SKM-1 (cell line): Measurements from ENCODE around the gene COMP.
A peak's percentile ranks its signal among the peaks of the same experiment; 100 is the strongest.
"Not testable (repeated sequence)": the region's sequence is repeated elsewhere in the genome, so short reads cannot be mapped to it uniquely, and the experiment has no call there.

ENCODE experiments used
- DNase-seq: peaks from one replicate; lab custom pipeline; 2025; ENCODE audit not compliant: unreplicated experiment; lab: John Stamatoyannopoulos, UW

The COMP gene

GRCh38 chr19:18790566-18791314, at the start of gene COMP:
COMP (minus strand) TSS chr19:18791305; CDS start chr19:18791269, 36 bp downstream.
- no peak for DNase-seq

DNA sequence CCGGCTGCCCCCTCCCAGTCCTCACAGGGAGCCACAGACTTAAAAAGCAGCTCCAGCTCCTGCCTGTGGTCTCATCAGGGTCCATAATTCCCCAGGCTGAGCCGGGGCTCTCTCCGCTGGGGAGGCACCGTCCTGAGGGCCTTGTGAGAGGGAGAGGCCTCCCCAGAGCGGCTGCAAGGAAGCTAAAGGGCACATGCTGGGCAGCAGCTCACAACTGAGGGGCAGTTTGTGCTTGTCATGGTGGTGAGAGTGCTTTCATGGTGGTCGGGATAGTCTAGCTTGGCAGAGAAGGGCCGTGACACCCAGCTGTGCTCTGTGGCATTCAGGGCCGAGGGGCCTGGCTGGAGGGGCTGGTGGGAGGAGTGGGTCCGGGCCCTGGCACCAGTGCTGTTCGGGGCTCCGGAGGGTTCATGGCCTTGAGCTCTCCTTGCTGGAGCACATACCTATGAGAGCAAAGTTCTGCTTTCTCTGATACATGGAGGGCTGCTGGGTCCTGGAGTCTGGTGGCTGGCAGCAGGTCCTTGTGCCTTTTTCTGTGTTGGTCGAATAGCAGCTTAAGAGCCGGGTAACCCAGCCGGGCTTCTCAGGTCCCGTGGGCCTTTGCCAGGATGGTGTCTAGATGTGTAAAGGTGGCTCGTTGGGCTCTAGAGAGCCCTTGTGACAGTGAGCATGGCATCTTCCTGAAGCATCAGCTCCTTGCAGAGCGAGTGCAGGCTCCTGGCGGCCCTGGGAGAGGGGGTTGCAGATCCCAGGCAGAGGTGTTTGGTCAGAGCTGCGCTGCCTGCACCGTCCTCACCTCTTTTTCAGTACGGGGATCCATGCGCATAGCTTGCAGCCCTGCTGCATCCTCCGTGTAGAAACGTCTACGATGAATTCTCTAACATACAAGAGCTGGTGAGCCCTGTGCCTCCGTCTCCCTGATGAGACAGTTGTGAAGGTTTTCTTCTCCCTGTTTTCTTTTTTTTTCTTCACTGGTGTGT, 49.5 kb upstream of the COMP start:
- DNase-seq = no peak

GRCh38 chr19:18839465-18840287, 48.6 kb upstream of the COMP start:
- DNase-seq = no peak

DNA sequence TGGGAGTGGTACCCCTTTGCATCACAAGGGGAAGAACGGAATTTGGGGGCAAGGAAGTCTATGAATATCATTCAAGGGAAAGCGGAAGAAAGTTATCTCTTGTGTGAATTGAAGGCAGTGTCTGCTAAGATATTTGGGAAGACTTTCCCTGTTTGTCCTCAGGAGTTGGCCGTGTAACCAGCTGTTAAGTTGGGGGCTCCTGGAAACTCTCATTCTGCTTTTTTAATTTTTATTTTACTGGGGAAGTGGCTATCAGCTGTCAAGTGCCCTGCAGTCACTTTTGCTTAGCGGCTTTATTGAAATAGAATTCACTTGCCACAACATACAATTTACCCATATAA, 43.5 kb upstream of the COMP start:
- DNase-seq = no peak

DNA sequence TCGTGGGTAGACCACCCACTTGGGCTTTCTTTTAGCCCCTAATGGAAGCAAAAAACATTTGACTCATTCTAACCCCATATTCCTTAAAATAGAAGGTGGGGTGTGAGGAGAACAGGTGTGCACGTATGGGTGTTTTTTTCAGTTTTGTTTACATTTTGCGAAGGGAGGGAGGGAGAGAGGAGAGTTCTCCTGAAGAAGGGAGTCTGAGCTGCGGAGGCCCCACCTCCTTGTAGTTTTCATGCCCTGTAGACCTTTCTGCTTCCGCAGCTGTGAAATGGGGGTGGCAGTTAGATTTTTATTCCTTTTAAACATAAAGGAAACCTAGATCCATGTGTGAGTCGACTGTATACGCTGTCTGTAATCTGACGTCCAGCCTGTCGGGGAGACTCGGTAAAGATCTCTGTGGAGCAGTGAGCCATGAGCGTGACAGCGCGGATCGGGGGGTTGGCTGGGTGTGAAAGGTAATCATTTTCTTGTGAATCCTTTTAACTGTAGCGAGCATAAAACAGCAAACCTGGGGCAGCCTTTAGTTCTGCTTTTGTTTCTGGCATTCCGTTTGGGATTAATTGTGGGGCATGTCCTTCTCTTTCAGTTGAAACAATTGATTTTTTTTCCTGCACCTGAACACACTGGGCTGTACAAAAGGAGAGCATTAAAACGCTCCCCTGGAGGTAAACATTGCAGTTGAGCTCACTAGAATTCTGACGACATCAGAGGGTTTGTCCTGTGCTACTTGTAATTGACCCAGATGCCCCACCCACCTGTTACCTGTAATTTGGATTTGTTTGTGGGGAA, 42.9 kb upstream of the COMP start:
- DNase-seq = no peak

GRCh38 chr19:18833141-18833476, 42.0 kb upstream of the COMP start:
- no peak for DNase-seq

GRCh38 chr19:18832306-18833140, 41.4 kb upstream of the COMP start:
- no peak for DNase-seq

DNA sequence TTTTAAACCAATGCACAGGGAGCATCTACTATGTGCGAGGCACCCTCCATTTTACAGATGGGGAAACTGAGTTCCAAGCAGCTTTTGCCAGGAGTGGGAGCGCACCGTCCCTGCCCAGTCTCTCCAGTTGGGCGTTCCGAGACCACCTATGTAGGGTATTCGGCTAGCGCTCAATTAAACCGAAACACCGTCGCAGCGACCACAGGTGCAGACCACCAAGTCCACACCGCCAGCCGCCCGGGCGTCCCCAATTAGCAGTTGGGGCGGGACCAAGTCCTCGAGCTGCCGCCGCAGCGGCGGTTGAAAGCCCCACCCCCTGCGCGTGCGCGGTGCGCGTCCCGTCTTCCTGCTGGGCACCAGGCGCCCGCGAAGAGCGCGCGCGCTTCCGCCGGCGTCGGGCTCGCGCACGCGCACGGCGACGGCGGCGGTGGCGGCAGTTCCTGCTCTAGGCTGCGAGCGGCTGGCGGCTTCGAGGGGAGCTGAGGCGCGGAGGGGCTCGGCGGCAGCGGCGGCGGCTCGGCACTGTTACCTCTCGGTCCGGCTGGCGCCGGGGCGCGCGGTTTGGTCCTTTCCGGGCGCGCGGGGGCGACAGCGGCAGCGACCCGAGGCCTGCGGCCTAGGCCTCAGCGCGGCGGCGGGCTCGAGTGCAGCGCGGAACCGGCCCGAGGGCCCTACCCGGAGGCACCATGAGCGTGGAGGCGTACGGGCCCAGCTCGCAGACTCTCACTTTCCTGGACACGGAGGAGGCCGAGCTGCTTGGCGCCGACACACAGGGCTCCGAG, 40.6 kb upstream of the COMP start, which contains the start of gene UPF1:
UPF1 (plus strand) TSS at position 436 of the 782 bp plus-strand sequence; CDS start at position 687, 251 bp downstream.
- DNase-seq = peak; percentile 56

- no peak for DNase-seq
These were observed 39.4 kb upstream of the COMP start for GRCh38 chr19:18830488-18830887.

DNA sequence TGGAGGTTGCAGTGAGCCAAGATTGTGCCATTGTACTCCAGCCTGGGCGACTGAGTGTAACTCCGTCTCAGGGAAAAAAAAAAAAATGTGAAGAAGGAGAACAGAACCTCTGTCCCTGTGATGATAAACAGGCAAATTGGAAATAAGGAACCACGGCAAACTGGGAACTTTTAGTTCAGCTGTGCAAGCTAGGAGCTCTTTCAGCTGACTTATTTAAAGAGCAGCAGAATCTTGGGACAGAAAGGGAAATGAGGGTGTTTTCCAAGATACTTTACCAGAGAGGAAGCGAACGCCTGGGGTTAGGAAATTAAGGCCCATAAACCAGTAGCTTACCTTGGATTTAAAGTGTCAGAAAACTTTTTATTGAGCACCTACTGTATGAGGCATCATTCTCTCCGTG, 37.7 kb upstream of the COMP start:
- no peak for DNase-seq

- no peak for DNase-seq
These were observed 26.5 kb upstream of the COMP start for GRCh38 chr19:18817574-18817973.

DNA sequence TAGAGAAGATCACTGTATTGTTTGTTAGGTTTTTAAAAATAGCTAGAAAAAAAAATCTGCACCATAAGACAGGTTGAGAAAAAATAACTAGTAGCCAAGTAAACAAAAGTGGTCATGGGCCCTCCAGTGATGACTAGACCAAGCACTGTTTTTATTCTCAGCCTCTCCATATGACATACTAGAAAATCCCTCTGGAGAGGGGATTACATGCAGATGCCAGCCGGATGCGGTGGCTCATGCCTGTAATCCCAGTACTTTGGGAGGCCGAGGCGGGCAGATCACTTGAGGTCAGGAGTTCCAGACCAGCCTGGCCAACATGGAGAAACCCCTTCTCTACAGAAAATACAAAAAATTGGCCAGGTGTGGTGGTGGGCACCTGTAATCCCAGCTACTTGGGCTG, 25.5 kb upstream of the COMP start:
- not testable (repeated sequence) for DNase-seq

DNA sequence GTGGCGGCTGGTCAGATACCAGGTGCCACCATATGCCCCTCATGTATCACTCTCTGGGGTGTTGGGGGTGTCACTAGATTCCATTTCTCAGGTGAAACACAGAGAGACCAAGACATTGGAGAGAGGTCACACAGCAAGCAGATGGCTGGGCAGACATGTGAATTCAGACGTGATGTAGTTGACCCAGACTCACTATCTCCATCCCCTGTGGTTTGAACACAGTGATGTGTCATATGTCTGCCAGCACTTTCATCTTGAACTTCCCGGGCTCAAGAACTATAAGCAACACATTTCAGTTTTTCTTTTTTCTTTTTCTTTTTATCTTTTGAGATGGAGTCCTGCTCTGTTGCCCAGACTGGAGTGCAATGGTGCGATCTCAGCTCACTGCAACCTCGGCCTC, 24.6 kb upstream of the COMP start:
- DNase-seq = no peak

- DNase-seq = no peak
These were observed 23.0 kb upstream of the COMP start for GRCh38 chr19:18814063-18814462.

- not testable (repeated sequence) for DNase-seq
These were observed 20.5 kb upstream of the COMP start for GRCh38 chr19:18811638-18812037.

DNA sequence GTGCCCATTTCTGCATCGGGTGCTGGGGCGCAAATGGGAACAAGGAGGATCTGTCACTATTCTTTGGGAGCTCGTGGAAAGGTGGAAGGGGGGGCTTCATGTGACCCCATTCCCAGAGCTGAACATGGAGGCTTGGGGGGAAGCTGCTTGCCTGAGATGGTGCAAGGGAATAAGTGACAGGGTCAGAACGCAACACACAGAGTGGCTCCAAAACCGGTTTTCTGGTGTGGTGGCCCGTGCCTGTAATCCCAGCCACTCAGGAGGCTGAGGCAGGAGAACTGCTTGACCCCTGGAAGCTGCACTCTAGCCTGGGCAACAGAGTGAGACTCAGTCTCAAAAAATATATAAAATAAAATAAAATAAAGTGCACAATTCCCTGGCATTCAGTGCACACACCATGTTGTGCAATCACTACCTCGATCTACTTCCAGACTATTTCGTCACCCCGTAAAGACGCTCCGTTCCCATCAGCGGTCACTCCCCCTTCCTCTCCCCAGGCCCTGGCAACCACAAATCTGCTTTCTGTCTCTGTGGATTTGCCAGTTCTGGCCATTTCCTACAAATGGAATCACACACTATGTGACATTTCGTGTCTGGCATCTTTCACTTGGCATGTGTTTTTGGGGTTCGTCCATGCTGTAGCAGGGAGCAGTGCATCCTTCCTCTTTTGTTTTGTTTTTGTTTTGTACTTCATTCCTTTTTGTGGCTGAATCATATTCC, 18.2 kb upstream of the COMP start:
- DNase-seq = peak; percentile 37

- DNase-seq = no peak
These were observed 16.8 kb upstream of the COMP start for GRCh38 chr19:18807861-18808331.

DNA sequence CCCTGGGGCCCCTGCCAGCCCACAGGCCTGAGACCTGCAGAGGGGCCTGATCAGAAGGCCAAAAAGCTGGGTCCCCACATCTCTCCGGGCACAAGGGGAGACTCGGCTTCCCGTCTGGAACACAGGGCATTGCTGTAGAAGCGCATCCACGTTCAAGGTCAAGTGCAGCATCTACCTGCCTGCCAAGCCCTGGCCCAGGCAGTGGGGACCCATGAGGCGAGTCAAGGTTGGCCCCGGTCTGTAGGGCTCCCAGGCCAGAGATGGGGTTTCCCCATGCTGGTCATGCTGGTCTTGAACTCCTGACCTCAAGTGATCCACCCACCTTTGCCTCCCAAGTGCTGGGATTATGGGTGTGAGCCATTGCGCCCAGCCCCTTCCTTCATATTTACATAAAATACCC, 13.5 kb upstream of the COMP start:
- DNase-seq = no peak
